ENCODE results near the gene PSME4. TPM values are rescaled to one million over a fixed set of nuclear protein-coding genes. Genes with fewer than 3 reads are reported as not detected.

PSME4 gene
- total RNA-seq, 1 experiment from 2014 or later = 63.2 TPM

DNA sequence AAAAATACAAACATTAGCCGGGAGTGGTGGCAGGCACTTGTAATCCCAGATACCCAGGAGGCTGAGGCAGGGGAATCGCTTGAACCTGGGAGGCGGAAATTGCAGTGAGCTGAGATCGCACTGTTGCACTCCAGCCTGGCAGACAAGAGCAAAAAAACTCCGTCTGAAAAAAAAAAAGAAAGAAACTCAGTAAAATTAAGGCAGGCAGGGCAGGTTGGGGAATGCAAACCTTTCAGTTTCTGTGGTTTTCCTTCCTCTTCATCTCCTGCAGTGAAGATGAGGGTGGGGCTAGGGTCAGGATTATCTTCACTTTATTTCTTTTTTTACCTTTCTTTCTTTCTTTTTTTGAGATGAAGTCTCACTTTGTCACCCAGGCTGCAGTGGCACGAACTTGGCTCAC is 43.2 kb upstream of the PSME4 start:
- POLR2A ChIA-PET = interaction anchor here (0.7 kb wide), 1 partner anchor 24 kb away, joined by 6 read pairs; no protein-coding TSS in a partner anchor
- TF ChIP-seq TCF7L2 (IDR thresholded peaks at IDR 0.05; ENCODE audit: low read depth, low read length) = no peak
- TF ChIP-seq, protein P1, sequence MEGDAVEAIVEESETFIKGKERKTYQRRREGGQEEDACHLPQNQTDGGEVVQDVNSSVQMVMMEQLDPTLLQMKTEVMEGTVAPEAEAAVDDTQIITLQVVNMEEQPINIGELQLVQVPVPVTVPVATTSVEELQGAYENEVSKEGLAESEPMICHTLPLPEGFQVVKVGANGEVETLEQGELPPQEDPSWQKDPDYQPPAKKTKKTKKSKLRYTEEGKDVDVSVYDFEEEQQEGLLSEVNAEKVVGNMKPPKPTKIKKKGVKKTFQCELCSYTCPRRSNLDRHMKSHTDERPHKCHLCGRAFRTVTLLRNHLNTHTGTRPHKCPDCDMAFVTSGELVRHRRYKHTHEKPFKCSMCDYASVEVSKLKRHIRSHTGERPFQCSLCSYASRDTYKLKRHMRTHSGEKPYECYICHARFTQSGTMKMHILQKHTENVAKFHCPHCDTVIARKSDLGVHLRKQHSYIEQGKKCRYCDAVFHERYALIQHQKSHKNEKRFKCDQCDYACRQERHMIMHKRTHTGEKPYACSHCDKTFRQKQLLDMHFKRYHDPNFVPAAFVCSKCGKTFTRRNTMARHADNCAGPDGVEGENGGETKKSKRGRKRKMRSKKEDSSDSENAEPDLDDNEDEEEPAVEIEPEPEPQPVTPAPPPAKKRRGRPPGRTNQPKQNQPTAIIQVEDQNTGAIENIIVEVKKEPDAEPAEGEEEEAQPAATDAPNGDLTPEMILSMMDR (IDR thresholded peaks at IDR 0.05) = no peak
- TF ChIP-seq SIN3A (IDR thresholded peaks at IDR 0.05; ENCODE audit: borderline replicate concordance, insufficient read depth, low read depth, low read length) = no peak
- TF ChIP-seq POLR2AphosphoS5 (IDR thresholded peaks at IDR 0.05; ENCODE audit: low read depth, low read length) = no peak
- TF ChIP-seq, protein P2, sequence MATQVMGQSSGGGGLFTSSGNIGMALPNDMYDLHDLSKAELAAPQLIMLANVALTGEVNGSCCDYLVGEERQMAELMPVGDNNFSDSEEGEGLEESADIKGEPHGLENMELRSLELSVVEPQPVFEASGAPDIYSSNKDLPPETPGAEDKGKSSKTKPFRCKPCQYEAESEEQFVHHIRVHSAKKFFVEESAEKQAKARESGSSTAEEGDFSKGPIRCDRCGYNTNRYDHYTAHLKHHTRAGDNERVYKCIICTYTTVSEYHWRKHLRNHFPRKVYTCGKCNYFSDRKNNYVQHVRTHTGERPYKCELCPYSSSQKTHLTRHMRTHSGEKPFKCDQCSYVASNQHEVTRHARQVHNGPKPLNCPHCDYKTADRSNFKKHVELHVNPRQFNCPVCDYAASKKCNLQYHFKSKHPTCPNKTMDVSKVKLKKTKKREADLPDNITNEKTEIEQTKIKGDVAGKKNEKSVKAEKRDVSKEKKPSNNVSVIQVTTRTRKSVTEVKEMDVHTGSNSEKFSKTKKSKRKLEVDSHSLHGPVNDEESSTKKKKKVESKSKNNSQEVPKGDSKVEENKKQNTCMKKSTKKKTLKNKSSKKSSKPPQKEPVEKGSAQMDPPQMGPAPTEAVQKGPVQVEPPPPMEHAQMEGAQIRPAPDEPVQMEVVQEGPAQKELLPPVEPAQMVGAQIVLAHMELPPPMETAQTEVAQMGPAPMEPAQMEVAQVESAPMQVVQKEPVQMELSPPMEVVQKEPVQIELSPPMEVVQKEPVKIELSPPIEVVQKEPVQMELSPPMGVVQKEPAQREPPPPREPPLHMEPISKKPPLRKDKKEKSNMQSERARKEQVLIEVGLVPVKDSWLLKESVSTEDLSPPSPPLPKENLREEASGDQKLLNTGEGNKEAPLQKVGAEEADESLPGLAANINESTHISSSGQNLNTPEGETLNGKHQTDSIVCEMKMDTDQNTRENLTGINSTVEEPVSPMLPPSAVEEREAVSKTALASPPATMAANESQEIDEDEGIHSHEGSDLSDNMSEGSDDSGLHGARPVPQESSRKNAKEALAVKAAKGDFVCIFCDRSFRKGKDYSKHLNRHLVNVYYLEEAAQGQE (IDR thresholded peaks at IDR 0.05; ENCODE audit: insufficient read depth in 1 of 2, low read depth in 2 of 2, low read length in 1 of 2) = no peak
- no TSS peak for BruUV-seq (replicated peaks)
- Histone ChIP-seq H3K27me3 (ENCODE audit: control insufficient read depth, insufficient read depth, low read length) (no peaks in the 10 kb centered on the region), H3K4me1 (ENCODE audit: control insufficient read depth, insufficient read depth, low read length) (no peaks in the 10 kb centered on the region), H3K27ac (ENCODE audit: low read length) (no peak overlapping the region), H3K9me3 (ENCODE audit: control insufficient read depth, insufficient read depth, low read depth, low read length) (no peaks in the 10 kb centered on the region), H3K36me3 (ENCODE audit: control insufficient read depth, insufficient read depth, low read length) (no peaks in the 10 kb centered on the region), H3K4me3 (ENCODE audit: low read depth in 2 of 2, low read length in 2 of 2) (no peak overlapping the region)
- intact Hi-C loops (cut with micrococcal nuclease; ENCODE audit: unreplicated experiment) (no loop called here), in situ Hi-C loops (cut with HindIII; ENCODE audit: low pct_unique_long_range_greater_than_20kb, low sequenced_read_pairs) (no loop called here)
- no peak for DNase-seq (ENCODE audit: low read depth, low spot score)
- CTCF ChIA-PET = interaction anchor here (0.6 kb wide), 1 partner anchor 46 kb away, joined by 3 read pairs; no protein-coding TSS in a partner anchor
- no peak for ATAC-seq

DNA sequence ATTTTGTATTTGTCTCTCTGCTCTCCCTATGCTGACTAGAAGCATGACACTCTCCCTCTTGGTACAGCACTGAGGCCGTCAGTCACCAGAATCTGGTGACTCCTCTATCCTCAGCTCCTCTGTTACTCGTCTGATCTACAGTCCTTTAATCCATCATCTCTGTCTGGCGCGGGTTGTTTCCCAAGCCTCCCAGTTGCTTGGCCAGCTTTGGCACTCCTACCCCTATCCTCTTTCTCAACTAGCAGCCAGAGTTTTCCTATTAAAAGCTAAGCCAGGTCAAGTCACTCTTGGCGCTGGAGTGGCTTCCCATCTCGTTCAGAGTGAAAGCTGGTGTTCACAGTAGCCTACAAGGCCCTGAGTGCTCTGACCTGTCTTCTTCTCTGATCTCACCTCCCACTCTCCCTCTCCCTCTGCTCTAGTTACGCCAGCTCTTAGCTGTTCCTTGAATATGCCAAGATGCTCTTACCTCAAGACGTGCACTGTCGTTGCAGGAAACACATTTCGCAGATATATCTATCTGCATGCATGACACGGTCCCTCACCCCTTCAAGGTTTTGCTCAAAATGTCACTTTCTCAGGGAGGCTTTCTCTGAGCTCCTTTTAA is 41.8 kb upstream of the PSME4 start:
- ATAC-seq (peak; percentile 42; the same call in 1 of the 2 replicates), DNase-seq (ENCODE audit: low read depth, low spot score) (no peak)
- no peak overlapping the region for H3K4me3 ChIP-seq (ENCODE audit: low read depth in 2 of 2, low read length in 2 of 2)
- in situ Hi-C loops (cut with HindIII; ENCODE audit: low pct_unique_long_range_greater_than_20kb, low sequenced_read_pairs) (no loop called here), intact Hi-C loops (cut with micrococcal nuclease; ENCODE audit: unreplicated experiment) (no loop called here)
- no peaks in the 10 kb centered on the region for H3K9me3 ChIP-seq (ENCODE audit: control insufficient read depth, insufficient read depth, low read depth, low read length)
- no peaks in the 10 kb centered on the region for H3K27me3 ChIP-seq (ENCODE audit: control insufficient read depth, insufficient read depth, low read length)
- no peaks in the 10 kb centered on the region for H3K4me1 ChIP-seq (ENCODE audit: control insufficient read depth, insufficient read depth, low read length)
- TF ChIP-seq, protein P2 (IDR thresholded peaks at IDR 0.05; ENCODE audit: insufficient read depth in 1 of 2, low read depth in 2 of 2, low read length in 1 of 2) = no peak
- no peak for TF ChIP-seq TCF7L2 (IDR thresholded peaks at IDR 0.05; ENCODE audit: low read depth, low read length)
- TF ChIP-seq POLR2AphosphoS5 (IDR thresholded peaks at IDR 0.05; ENCODE audit: low read depth, low read length) = no peak
- no peak for TF ChIP-seq SIN3A (IDR thresholded peaks at IDR 0.05; ENCODE audit: borderline replicate concordance, insufficient read depth, low read depth, low read length)
- TF ChIP-seq, protein P1 (IDR thresholded peaks at IDR 0.05) = no peak
- BruUV-seq (replicated peaks) = no TSS peak
- no peaks in the 10 kb centered on the region for H3K36me3 ChIP-seq (ENCODE audit: control insufficient read depth, insufficient read depth, low read length)
- H3K27ac ChIP-seq (ENCODE audit: low read length) = no peak overlapping the region
- CTCF ChIA-PET = no interaction called here
- POLR2A ChIA-PET = interaction anchor here (0.7 kb wide), 1 partner anchor 21 kb away, joined by 4 read pairs; no protein-coding TSS in a partner anchor
